DMS 273 treated with DMSO at 0.1 percent for 48 hours (cell line): ENCODE results near the gene MYADML2.
"Not testable (repeated sequence)": the region's sequence is repeated elsewhere in the genome, so short reads cannot be mapped to it uniquely, and the experiment has no call there.

Experiments used
- DNase-seq: peaks from one replicate; lab custom pipeline; 2025; lab: John Stamatoyannopoulos, UW

Gene MYADML2, protein sequence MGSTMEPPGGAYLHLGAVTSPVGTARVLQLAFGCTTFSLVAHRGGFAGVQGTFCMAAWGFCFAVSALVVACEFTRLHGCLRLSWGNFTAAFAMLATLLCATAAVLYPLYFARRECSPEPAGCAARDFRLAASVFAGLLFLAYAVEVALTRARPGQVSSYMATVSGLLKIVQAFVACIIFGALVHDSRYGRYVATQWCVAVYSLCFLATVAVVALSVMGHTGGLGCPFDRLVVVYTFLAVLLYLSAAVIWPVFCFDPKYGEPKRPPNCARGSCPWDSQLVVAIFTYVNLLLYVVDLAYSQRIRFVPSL

GRCh38 chr17:81947189-81947588 lies at the start of gene MYADML2:
Gene MYADML2, minus strand, starts transcription at chr17:81947233. Its CDS starts 5,492 bp downstream, at chr17:81941741.
- DNase-seq = no peak

DNA sequence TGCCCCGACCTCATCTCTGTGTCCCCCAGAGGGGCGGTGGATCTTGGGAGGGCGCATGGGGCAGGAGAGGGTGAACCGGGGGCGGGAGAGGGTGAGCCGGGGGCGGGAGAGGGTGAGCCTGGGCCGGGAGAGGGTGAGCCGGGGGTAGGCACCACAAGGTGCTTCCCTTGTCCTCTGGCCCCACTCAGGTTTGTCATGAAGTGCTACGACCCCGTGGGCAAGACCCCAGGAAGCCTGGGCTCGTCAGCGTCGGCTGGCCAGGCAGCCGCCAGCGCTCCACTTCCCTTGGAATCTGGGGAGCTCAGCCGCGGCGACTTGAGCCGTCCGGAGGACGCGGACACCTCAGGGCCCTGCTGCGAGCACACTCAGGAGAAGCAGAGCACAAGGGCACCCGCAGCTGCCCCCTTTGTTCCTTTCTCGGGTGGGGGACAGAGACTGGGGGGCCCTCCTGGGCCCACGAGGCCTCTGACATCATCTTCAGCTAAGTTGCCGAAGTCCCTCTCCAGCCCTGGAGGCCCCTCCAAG lies 49.3 kb upstream of the MYADML2 start:
- DNase-seq = no peak

GRCh38 chr17:81995463-81996231 lies 48.6 kb upstream of the MYADML2 start:
- no peak for DNase-seq

- DNase-seq = no peak
These were observed 47.8 kb upstream of the MYADML2 start for GRCh38 chr17:81994593-81995462.

DNA sequence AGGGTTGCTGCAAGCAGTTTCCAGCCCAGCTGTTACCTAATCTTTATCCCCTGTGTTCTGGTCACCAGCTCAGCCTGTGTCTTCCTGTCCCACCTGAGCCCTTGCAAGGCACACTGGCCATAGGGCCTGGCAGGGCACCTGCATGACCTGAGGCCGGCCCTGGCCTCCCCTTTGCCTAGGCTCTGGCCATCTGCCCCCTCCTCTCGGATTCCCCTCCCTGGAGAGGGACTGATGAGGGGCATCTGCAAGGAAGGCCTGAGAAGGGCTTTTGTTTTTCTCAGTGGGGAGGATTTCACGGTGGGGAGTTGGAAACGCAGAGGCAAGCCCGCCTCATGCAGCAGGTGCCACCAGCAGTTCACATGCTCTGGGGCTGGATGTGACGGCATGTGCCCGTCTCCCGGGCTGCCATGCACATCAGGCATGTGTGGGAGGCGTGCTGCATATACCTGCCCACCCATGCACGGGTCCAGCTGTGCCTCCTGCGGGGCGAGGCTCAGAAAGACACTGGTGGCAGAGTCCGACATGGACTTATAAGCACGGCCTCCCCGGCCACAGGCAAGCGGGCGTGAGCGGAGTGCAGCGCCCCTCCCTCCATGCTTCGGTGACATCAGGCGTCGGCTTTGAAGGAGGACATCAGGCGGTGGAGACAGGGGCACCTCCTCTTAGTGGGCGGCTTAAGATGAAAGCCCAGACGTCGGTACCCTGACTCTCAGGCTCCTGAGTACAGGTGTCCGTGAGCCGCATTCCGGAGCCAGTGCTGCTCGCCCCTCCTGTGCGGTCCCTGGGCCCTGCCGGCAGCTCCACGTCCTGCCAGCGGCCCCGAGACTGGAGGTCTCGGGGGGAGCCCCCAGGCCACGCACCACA lies 46.9 kb upstream of the MYADML2 start:
- no peak for DNase-seq

DNA sequence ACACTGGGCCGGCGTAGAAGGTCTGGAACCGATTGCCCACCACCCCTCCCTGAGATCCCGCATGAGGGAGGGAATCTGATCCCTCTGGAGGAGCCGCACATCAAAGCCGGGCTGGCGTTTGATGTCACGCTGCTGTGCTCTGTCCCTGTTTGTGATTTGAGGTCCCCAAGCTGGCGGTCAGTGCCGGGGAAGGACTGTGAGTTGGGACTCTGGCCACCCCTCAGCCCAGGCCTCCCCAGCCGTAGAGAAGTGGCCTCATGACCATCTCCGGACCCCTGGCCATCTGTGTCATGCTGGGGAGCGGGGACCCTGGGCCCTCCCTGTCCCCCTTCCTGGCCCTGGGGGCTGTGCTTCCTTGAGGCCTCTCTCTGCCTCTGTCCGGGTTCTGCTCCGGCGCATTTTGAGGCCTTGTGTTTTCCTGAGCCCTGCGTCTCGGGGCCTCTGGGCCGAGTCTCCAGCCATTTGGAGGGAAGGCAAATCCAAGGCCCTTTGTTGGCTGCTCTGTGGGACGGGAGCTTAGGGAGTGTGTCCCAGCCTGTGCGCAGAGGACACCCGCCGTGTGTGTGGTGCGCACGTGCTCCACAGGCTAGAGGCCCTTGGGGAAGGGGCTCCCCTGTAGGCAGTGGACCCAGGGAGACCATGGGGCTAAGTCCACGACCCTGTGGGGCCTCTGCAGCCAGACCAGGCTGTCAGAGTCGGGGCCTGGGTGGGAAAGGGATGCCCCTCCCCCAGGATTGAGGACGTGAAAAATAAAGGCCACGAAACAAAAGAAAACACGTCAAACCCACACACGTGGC lies 45.5 kb upstream of the MYADML2 start:
- no peak for DNase-seq

- peak; percentile 47 for DNase-seq
These were observed 44.8 kb upstream of the MYADML2 start for GRCh38 chr17:81991684-81992305.

DNA sequence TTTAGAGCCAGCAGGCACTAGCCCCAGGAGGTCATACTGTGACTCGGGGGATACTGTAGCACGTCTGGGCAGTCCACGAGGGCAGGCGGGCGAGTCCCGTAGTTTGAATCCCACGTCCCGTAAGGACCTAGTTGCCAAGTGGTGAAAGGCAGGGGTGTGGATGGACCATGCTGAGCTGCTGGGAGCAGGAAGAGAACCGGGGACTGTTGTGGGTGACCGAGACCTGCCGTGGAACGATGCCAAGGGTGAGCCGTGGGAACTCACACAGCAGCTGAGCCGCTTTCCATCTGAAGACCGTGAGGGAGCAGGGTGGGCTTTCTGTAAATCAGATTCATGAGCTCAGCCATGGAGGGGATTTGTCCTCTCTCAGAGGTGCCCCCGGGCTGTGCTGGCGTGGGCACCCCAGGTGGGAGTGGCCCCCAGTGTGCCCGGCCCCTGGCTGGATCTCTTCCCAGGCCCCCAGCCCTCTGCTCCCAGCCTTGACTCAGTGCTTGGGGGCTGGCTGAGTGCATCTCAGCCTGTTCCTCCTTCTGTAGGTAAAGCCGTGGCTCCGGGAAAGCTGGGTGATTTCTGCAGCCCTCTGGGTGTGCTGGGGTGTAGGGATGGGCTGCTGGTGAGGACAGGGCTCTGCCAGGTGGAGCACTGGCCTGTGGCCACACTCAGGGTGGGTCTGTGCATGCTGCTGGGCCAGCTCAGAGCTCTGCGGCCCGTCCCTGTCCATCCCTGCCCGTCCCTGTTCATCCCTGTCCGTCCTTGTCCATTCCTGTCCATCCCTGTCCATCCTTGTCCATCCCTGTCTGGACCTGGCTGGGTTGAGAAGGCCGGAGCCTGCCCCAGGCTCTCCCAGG lies 44.0 kb upstream of the MYADML2 start:
- no peak for DNase-seq

GRCh38 chr17:81987161-81987770 lies 40.2 kb upstream of the MYADML2 start:
- no peak for DNase-seq

GRCh38 chr17:81986606-81987005 lies 39.6 kb upstream of the MYADML2 start:
- no peak for DNase-seq

- DNase-seq = no peak
These were observed 37.9 kb upstream of the MYADML2 start for GRCh38 chr17:81984773-81985410.

DNA sequence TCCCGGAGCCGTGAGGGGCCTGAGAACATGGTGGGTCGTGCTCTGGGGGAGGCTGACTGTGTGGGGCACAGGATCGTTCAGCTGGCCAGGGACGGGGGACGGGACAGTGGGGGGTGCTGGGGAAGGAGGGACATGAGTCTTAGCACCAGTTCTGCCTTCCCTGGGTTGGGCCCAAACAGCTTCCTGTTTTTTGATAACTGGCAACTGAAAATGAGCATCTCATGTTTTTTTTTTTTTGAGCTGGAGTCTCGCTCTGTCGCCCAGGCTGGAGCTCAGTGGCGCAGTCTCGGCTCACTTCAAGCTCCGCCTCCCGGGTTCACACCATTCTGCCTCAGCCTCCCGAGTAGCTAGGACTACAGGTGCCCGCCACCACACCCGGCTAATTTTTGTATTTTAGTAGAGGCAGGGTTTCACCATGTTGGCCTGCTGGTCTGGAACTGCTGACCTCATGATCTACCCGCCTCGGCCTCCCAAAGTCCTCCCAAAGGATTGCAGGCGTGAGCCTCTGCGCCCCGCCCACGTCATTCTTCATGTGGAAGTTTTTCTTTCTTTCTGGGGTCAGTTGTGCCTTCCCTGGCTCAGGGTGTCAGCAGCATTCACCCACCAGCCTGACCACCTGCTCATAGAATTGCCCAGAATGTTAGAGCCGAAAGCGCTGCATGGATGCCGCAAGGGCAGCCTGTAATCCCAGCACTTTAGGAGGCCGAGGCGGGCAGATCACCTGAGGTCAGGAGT lies 36.8 kb upstream of the MYADML2 start:
- DNase-seq = no peak

DNA sequence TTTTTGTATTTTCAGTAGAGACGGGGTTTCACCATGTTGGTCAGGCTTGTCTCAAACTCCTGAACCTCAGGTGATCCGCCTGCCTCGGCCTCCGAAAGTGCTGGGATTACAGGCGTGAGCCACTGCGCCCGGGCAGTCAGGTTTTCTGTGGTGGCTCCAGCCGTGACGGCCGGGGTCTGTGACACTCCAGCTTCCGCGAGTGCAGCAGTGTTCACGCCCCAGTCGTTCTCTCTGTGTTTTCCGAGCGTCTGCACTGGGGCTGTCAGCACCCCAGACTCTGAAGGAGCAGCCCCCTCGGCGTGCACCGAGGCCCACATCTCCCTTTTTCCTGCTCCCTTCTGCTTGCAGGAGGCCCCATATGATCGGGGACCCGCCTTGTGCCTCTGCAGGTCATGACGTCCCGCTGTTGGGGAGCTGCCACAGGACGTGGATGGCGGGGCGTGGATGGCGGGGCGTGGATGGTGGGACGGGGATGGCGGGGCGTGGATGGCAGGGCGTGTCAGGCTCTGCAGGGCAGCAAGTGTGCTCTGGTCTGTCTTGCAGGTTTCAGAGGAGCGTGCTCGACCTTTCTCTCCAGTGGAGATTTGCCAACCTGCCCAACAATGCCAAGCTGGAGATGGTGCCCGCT lies 36.1 kb upstream of the MYADML2 start:
- no peak for DNase-seq

DNA sequence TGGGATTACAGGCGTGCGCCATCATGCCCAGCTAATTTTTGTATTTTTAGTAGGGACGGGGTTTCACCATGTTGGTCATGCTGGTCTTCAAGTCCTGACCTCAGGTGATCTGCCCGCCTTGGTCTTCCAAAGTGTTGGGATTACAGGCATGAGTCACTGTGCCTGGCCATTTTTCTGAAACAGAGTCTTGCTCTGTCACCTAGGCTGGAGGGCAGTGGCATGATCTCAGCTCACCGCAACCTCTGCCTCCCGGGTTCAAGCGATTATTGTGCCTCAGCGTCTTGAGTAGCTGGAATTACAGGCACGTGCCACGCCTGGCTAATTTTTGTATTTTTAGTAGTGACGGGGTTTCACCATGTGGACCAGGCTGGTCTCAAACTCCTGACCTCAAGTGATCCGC lies 34.5 kb upstream of the MYADML2 start:
- not testable (repeated sequence) for DNase-seq

DNA sequence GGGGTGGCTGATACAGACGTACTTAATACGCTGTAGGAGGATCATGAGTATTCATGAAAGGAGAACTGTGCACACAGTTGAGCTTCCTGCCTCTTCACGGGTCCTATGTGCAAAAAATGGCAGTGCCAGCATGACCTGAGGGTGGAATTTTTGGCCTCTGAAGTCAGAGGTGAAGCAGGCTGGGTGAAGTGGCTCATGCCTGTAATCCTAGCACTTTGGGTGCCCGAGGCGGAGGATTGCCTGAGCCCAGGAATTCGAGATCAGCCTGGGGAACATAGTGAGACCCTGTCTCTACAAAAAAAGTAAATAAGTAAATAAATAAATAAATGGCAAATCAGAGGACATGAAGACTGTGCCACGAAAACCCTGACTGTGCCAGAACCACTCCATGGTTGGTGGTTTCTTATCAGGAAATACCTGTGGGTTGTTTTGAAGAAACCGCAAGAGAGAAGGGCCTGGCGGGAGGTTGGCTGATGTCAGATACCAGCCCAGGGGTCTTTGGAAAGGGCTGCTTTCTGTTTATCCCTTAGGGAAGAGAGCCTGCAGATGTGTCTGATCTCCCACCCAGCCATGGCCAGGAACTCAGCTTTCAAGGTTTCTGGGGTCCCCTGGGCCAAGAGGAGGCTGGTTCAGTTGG lies 33.8 kb upstream of the MYADML2 start:
- DNase-seq = no peak

GRCh38 chr17:81980122-81980521 lies 33.1 kb upstream of the MYADML2 start:
- no peak for DNase-seq
